PC-3 (cell line): ENCODE data around the gene ADAMTS4.

Experiments
- EZH2 ChIP-seq: fragments of 300-600 bp; sonication (generic); IDR thresholded peaks from one replicate; pipeline ENCODE4 v1.6.1; 2017; ENCODE audit warnings: antibody characterized with exemption, mild to moderate bottlenecking, low read length; ENCODE audit not compliant: unreplicated experiment
- EZH2phosphoT487 ChIP-seq: fragments of 300-600 bp; sonication (generic); IDR thresholded peaks from 2 replicates; pipeline ENCODE4 v1.6.1; 2018; ENCODE audit warnings: mild to moderate bottlenecking, antibody characterized with exemption, low read length, borderline replicate concordance
- TF ChIP-seq, protein P1 (sequence below): fragments of 300-600 bp; sonication (generic); conservative IDR thresholded peaks from 2 replicates; pipeline ENCODE4 v1.5.1; 2017; ENCODE audit warnings: antibody characterized with exemption, low read depth, mild to moderate bottlenecking, low read length

- TF ChIP-seq, protein P1, sequence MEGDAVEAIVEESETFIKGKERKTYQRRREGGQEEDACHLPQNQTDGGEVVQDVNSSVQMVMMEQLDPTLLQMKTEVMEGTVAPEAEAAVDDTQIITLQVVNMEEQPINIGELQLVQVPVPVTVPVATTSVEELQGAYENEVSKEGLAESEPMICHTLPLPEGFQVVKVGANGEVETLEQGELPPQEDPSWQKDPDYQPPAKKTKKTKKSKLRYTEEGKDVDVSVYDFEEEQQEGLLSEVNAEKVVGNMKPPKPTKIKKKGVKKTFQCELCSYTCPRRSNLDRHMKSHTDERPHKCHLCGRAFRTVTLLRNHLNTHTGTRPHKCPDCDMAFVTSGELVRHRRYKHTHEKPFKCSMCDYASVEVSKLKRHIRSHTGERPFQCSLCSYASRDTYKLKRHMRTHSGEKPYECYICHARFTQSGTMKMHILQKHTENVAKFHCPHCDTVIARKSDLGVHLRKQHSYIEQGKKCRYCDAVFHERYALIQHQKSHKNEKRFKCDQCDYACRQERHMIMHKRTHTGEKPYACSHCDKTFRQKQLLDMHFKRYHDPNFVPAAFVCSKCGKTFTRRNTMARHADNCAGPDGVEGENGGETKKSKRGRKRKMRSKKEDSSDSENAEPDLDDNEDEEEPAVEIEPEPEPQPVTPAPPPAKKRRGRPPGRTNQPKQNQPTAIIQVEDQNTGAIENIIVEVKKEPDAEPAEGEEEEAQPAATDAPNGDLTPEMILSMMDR = peak; percentile 64
- TF ChIP-seq EZH2 (no peak), EZH2phosphoT487 (no peak)
Measured at GRCh38 chr1:161171191-161171590, 27.7 kb downstream of the ADAMTS4 start.
